AG04449 (cell line): ENCODE data around the gene PRRC1.

Experiments used
- CTCF ChIA-PET: fragments of 350-600 bp; formaldehyde crosslinking; extraction: SDS; loops from one replicate; lab custom pipeline; 2021; ENCODE audit warnings: antibody characterized with exemption; lab: Yijun Ruan, JAX
- POLR2A ChIA-PET: fragments of 400-600, 350-600 bp; formaldehyde crosslinking; extraction: SDS; loops from one replicate; lab custom pipeline; 2020; ENCODE audit warnings: antibody characterized with exemption, inconsistent platforms; lab: Yijun Ruan, JAX
- DNase-seq: peaks from one replicate; pipeline ENCODE4 v3.0.0-alpha.2; 2010; ENCODE audit warnings: low read depth, low spot score
- H3K4me3 ChIP-seq: 2 replicates; pipeline ENCODE4 v1.5.1; 2011; ENCODE audit warnings: low read depth, mild to moderate bottlenecking, control low read depth, low read length
- TF ChIP-seq, protein P1 (sequence below): IDR thresholded peaks from one replicate; pipeline ENCODE4 v1.5.1; 2011; ENCODE audit warnings: mild to moderate bottlenecking, moderate library complexity, low read length, control low read depth, inconsistent platforms; ENCODE audit not compliant: insufficient read depth; ENCODE audit errors: missing control alignments

The PRRC1 gene

DNA sequence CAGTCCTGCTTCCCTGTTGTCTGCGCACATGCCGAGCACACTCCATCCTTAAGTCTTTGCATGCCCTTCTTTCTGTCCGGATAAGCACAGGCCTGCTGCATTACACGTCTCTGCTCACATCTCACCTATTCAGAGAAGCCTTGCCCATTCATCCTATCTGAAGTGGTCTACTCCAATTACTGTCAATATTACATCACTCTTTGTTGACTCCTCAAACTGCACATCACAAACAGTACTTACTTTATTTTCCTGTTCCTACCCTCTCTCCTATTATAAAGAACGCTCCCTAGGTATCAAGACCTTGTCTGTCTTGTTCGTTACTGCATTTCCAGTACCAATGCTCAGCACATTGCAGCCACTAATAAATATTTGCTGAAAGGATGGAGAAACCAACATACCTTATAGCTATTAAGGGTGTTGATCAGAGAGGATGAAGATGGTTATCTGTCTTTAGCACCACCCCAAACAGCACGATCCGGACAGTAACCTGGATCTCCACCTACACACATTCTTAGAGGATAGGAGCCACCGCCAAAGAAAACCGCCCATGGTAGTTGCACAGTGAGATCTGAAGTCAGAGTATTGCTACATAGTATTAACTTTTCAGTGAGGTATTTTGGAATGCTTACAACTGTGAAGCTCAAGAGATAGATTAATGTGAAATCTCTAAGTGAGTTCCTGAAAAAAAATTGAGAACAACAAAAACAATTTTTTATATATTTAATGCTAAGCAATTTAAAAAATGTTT lies 1.6 kb upstream of the PRRC1 start:
- TF ChIP-seq, protein P1, sequence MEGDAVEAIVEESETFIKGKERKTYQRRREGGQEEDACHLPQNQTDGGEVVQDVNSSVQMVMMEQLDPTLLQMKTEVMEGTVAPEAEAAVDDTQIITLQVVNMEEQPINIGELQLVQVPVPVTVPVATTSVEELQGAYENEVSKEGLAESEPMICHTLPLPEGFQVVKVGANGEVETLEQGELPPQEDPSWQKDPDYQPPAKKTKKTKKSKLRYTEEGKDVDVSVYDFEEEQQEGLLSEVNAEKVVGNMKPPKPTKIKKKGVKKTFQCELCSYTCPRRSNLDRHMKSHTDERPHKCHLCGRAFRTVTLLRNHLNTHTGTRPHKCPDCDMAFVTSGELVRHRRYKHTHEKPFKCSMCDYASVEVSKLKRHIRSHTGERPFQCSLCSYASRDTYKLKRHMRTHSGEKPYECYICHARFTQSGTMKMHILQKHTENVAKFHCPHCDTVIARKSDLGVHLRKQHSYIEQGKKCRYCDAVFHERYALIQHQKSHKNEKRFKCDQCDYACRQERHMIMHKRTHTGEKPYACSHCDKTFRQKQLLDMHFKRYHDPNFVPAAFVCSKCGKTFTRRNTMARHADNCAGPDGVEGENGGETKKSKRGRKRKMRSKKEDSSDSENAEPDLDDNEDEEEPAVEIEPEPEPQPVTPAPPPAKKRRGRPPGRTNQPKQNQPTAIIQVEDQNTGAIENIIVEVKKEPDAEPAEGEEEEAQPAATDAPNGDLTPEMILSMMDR, result no peak
- H3K4me3 ChIP-seq, result no peak overlapping the region
- ChIA-PET POLR2A (no interaction called here), CTCF (interaction anchor here (1.0 to 2.1 kb wide), 2 partner anchors 23 to 25 kb away, joined by 3 to 6 read pairs; no protein-coding TSS in a partner anchor)
- no peak for DNase-seq

DNA sequence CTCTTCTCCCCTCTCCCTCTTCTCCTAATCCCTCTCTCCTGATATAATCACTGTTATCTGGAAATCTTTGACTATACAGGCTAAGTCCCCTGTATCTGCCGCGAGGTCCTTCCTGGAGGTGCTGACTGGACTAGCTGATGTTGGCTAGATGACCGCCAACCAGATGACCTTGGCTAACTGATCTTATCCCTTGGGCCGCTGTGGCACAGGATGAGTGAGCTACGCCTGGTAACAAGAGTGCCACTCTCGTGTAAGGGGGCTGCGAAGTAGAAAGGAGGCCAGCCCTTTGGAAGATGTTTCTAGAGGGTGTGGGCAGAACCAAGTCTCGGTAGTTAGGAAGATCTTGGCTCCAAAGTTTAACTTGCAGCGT lies 345 bp upstream of the PRRC1 start:
- ChIA-PET CTCF (interaction anchor here (1.3 kb wide), 1 partner anchor 24 kb away, joined by 5 read pairs; no protein-coding TSS in a partner anchor), POLR2A (no interaction called here)
- TF ChIP-seq, protein P1, result no peak
- DNase-seq, result no peak
- peak overlapping the region; percentile 95 for H3K4me3 ChIP-seq

DNA sequence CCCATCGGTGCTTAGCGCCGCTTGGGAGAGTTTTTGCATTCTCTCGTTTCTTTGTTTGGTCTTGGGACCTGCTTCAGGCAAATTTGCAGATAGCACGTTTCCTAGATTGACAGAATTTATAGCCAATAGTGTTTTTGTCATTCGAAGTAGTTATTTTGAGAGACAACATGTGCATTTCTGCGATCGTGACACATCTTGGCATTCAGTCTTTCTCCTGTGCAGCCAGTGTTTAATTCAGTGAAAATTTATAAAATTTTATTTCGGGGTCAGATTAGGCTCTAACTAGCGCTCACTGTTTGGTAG lies 830 bp downstream of the PRRC1 start:
- ChIA-PET POLR2A (interaction anchor here (0.6 kb wide), 1 partner anchor 740 kb away, joined by 3 read pairs; no protein-coding TSS in a partner anchor), CTCF (interaction anchor here (0.6 to 1.3 kb wide), 3 partner anchors 19 to 29 kb away, joined by 3 to 5 read pairs (median 4); no protein-coding TSS in a partner anchor)
- H3K4me3 ChIP-seq, result peak overlapping the region; percentile 95
- DNase-seq, result no peak
- TF ChIP-seq, protein P1, result no peak

DNA sequence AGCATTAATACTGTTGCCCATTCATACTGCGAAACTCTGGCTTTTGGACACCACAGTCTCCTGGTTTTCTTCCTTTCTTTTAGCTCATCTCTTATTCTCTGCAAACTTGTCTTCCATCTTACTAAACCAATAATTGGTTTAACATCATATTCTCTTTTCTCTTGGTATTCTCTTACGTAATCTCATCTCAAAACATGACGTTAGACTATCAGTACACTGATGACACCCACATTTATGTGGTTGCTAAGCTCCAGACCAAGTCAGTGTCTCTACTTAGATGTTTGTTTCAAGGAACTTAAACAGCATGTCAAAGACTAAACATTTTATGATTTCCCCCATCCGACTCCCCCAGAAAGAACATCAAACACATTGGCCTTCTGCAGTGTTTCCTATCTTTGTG lies 2.1 kb downstream of the PRRC1 start:
- peak overlapping the region; percentile 95 for H3K4me3 ChIP-seq
- TF ChIP-seq, protein P1, result no peak
- DNase-seq, result no peak
- ChIA-PET CTCF (interaction anchor here (1.0 kb wide), 1 partner anchor 9 kb away, joined by 3 read pairs; no protein-coding TSS in a partner anchor), POLR2A (no interaction called here)

DNA sequence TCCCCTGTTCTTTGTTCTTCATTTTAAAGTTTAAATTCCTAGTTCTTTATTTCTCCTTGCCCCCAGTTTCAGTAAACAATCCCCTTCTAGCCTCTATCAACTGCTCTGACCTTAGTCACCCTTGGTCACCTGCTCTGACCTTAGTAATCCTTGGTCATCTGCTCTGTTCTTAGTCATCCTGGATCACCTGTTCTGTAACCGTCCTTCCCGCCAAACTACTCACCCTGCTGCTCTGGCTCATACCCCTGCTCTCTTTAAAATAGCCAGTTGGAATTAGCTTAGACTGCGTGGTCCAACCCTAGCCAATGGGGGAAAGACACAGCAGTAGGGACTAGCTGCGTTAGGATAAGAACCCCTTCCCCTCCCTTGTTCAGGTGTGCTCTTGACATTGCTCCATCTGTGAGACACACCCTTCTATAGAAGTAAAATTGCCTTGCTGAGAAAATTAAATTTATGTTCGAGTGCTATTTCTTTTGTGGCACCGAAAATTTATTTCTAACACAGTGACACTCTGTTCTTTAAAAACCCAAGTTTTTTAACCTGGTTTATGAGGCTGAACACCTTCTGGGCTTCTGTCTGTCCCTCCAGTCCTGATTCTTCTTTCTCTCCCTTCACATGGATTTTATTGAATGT lies 3.8 kb downstream of the PRRC1 start:
- no peak overlapping the region for H3K4me3 ChIP-seq
- DNase-seq, result no peak
- ChIA-PET CTCF (interaction anchor here (1.0 to 1.2 kb wide), 2 partner anchors 11 to 16 kb away, joined by 3 read pairs; no protein-coding TSS in a partner anchor), POLR2A (no interaction called here)
- TF ChIP-seq, protein P1, result no peak

DNA sequence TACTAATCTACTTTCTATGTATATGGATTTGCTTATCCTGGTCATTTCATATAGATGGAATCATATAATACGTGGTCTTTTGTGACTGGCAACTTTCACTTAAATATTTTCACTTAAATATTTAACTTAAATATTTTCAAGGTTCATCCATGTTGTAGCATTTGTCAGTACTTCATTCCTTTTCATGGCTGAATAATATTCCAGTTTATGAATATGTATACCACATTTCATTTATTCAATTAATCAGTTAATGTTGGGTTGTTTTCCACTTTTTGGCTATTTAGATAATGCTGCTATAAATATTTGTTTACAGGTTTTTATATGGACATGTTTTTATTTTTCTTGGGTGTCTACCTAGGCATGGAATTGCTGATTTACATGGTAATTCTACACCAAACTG lies 7.7 kb downstream of the PRRC1 start:
- ChIA-PET POLR2A (no interaction called here), CTCF (no interaction called here)
- TF ChIP-seq, protein P1, result no peak
- no peak overlapping the region for H3K4me3 ChIP-seq
- no peak for DNase-seq
